Left ventricle myocardium superior (tissue), 1 donor: ENCODE measurements around the gene RAPGEF5. TPM values are rescaled to one million over a fixed set of nuclear protein-coding genes. Genes with fewer than 3 reads are reported as not detected.

ENCODE experiments used
- ATAC-seq: fragments of 200-7000 bp; cut with Tn5 transposase; one replicate; pipeline ENCODE4 v1.9.1; 2020; ENCODE audit warnings: mild to moderate bottlenecking, moderate library complexity
- DNase-seq: peaks from one replicate; pipeline ENCODE4 v3.0.0-alpha.2; 2020
- intact Hi-C: fragments of 100-400 bp; cut with micrococcal nuclease; formaldehyde crosslinking; loops from one replicate; pipeline ENCODE4 v1.11.0; 2022
- total RNA-seq: library from RNA; stranded (reverse); fragmentation: NEBNext Ultra II Directional; extraction: Animal tissue kit (Norgen Biotek cat#: 25700); gene quantifications from one replicate; pipeline ENCODE4 v1.2.1, GENCODE V29; 2021
- donor health status: DM: no; HTN: yes; CAD: no; lungs with severe emphysema.

RAPGEF5 gene
- total RNA-seq, 1 donor from 2014 or later, result 11.4 TPM

DNA sequence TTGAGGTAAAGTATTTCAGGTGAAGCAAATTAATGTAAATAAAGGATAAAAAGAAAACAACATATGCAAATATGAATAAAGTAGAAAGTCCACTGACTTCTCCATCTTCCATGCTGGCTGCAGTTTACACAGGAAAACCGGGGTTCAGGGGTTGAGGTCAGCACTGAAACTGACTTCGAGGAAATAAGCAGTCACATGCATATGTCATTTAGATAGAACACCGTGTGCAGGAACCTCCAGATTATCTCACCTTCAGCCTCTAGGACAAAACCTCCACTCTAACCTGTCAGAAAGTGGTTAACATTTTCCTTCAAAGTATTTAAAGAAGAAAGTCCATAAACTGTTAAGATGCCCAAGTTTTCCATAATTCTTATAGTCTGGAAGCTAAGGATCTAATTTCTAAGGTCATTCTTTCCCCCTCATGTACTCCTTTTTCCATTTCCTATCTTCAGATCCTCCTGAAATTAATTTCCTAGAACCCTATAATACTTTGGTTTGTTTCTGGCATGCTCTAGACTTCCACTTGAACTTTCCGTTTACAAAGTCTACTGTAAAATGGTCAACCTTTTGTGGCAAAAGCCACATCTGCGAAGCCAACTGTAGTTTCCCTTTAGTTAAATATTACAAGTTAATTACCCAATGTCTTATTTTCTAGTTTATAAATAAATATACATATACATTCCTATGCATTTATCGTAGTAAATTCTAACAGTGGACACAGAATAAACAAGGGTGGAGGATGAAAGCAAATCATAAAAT lies 173.3 kb downstream of the RAPGEF5 start:
- intact Hi-C loops, result no loop called here

DNA sequence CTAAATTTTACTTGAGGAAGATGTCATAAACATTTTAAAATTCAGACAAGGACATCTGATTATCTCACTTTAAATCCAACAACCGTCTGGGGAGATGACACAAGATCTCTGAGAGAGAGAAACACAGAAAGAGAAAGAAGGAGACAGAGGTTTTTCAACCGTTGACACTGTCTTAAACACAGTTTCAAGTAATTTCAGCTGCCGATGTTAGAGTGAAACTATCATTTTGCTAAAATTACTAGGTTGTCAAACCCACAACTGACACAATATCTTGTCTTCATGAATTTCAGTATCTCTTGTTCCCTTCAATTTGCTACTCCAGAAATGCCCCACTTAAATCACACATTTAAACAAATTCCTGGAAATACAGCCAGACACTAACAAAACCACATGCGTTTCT lies 174.8 kb downstream of the RAPGEF5 start:
- ATAC-seq (no peak), DNase-seq (no peak)
- intact Hi-C loops, result no loop called here

More for the DNA sequence above, 173.3 kb downstream of the RAPGEF5 start:
- ATAC-seq (no peak), DNase-seq (no peak)

DNA sequence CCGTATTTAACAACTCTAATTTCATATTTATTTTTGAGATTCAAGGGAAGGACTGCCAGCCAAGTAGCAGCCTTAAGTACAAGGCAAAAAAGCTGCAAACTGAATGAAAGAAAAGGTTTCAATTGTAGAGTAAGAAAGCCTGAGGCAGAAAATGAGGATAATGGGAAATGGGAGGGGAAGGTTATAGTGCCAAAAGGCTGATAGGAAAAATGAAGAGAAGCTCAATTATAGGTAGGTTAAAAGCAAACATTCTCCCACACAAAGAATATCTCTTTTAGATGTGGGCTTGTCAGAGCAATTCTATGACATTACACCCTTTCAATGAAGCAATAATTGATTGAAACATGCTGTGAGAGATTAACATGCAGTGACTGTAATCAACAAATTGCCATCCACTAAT lies 175.3 kb downstream of the RAPGEF5 start:
- ATAC-seq (no peak), DNase-seq (no peak)
- intact Hi-C loops, result no loop called here

DNA sequence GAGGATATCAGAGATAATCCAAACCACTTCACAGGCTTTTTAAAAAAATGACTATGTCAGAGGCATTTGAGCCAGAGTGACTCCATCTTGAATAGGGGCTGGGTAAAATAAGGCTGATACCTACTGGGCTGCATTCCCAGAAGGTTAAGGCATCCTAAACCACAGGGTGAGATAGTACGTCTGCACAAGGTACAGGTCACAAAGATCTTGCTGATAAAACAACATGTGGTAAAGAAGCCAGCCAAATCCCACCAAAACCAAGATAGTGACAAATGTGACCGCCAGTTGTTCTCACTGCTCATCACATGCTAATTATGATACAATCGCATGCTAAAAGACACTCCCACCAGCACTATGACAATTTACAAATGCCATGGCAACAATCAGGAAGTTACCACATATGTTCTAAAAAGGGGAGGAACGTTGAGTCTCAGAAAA lies 177.5 kb downstream of the RAPGEF5 start:
- DNase-seq (no peak), ATAC-seq (no peak)
- intact Hi-C loops, result no loop called here

DNA sequence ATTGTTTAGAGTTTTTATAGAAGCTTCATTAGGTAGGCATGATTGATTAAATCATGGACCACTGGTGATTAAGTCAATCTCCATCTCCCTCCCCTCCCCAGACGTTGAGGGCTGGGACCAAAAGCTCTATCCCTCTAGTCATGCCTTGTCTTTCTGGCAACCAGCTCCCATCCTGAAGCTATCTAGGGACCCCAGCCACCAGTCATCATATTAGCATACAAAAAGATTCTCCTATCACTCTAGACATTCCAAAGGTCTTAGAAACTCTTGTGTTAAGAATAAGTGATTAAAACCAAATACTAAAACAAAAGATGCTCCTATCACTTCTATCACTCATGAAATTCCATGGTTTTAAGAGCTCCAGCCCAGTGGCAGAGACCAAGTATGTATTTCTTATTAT lies 178.2 kb downstream of the RAPGEF5 start:
- no peak for DNase-seq
- no peak for ATAC-seq
- intact Hi-C loops, result no loop called here

DNA sequence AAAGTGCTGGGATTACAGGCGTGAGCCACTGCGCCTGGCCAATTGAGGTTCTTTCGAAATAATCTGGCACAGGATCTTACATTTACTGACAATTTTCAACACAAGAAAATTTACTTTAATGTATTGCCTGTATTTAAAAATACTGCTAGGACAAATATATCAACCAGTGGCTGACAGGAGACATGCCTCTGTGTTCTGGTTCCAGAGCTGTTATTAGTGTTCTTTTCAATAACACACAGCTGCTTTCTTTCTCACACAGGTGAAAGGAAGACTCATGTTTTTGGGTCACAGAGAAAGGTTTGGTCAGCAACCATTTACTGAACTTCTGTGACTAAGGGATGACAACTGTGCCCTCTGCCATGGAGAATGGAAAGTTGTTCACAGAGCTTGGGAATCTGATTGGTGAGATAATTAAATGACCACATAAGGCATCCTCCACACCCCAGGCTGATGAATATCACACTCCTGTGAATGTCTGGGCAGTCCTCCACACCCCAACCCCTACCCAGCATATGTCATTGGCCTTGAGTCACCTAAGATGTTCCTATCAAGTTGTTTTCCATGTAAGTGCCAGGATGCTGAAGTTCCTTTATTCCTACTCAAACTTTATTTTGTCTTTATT lies 180.1 kb downstream of the RAPGEF5 start:
- ATAC-seq (no peak), DNase-seq (no peak)
- intact Hi-C loops, result no loop called here

DNA sequence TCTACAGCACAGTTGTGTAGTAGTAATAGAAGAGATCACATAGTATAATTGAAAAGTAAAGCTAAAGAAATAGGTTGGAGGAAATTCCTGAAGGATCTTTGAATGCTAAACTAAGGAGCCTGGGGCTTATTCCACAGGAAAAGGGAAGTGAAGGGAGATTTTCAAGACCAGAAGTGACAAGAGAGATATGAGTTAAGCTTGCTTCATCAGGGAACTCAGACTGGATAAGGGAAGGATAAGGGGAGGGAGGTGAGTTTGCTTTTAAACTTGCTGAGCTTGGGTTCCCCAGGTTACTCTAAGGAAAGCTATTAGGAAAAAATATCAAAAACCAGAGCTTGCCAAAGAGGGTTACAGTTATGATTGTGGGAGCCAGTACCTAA lies 182.4 kb downstream of the RAPGEF5 start:
- ATAC-seq, result no peak
- no peak for DNase-seq
- intact Hi-C loops, result no loop called here

DNA sequence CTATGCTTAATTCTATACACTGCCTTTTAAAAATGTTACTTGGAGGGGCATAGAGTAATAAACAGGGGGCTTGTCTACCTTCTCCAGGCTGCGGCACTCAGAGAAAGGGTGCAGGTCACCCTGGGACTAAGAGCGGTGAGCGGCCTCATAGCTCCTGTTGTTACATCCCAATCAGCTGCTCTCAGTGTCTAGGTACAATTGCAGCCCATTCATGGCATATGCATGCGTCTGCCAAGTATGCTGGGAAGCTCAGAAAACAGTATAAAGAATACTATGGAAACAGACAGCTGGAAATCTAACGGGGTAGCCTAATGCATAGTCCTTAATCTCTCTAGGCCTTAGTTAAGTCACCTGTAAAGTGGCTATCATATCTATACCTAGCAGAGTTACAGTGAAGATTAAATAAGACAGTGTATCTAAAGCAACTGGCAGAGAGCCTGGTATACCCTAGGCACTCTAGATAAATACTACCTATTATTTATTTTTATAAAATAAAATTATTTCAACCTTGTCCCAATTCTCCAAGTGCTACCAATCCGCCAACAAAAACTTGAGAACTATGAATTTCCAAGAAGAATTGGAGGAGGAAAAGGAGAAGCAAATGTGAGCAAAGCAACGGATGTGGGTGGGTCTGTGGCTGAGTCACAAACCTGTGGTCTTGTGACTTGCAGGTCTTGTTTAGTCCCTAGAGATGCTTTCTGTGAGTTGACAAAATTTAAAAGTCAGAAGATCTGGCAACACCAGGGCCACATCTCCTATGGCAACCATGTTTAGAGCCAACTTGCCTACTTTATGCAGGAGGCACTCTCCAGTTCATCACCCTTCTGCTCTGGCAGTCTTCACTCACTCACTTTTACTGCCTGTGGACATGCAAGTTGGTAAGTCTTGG lies 183.0 kb downstream of the RAPGEF5 start:
- ATAC-seq (no peak), DNase-seq (no peak)
- intact Hi-C loops, result no loop called here

DNA sequence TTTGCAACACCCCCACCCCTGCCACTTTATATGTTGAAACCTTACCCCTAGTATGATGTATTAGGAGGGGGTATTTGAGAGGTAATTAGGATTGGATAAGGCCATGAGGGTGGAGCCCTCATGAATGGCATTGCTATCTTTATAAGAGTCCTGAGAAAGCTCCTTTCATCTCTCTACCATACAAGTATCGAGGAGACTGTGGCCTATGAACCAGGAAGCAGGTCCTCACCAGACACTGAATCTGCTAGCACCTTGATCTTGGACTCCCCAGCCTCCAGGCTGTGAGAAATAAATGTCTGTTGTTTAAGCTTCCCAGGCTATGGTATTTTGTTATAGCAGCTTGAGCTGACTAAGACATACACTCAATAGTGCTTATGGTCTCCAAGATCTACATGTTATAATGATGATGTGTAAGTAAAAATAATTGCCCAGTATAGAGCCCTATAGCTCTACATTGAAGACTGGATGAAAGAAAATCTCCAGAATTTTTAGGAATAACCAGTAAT lies 188.8 kb downstream of the RAPGEF5 start:
- ATAC-seq (no peak), DNase-seq (no peak)
- intact Hi-C loops, result no loop called here

DNA sequence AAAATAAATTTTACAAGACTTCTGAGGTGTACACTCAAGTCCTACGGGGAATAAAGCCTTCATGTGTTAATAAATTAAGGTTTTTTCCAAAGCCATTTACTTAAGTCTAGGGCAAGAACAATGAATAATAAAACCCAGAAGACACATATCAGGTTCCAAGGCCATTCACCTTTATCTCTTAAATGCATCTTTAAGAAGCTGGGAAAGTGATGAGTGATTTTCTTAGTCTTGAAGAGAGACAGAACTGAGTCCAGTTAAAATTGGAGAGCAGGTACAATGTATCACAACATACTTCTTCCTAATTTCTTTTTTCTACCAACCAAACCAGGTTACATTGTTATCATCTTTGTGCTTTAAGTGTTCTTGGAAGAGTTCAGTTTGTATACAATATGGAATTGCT lies 189.5 kb downstream of the RAPGEF5 start:
- ATAC-seq, result no peak

DNA sequence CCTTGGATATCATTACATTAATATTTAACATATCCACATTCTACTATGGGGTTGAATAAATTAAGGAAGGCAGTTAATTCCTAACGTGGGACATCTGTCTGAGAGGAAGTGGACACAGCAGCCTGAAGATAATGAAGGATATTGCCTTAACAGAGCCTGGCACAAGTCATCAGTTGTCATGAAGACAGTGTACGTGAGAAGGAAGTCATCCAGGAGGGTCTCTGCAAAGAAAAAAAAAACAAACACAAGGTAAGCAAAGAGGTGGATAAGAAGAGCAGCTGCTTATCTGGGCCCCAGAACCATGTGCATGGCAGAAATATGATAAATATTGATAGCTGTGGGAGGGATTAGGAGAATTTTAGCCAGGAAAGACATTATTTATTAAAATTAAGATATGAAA lies 190.0 kb downstream of the RAPGEF5 start:
- DNase-seq (no peak), ATAC-seq (no peak)
- intact Hi-C loops, result no loop called here

More for the DNA sequence above, 189.5 kb downstream of the RAPGEF5 start:
- no peak for DNase-seq
- intact Hi-C loops, result no loop called here

DNA sequence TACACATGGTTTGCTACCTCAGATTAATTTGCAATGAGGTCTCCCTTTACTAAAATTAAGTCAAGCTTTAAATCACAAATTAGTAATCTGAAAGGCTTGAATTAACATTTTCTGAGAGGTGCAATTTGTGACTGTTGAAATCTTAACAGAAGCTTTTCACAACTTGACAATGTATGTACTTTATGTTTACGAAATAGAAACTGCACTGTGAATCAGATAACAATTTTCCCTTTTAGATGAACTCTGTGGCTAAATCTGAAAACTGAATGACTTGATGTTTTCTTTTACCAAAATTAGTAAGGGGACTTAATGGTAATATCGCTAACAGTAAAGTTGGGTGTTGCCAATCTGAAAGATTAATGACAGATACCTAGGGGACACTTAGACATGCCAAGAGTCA lies 197.6 kb downstream of the RAPGEF5 start:
- no peak for DNase-seq
- intact Hi-C loops, result no loop called here
- ATAC-seq, result no peak

DNA sequence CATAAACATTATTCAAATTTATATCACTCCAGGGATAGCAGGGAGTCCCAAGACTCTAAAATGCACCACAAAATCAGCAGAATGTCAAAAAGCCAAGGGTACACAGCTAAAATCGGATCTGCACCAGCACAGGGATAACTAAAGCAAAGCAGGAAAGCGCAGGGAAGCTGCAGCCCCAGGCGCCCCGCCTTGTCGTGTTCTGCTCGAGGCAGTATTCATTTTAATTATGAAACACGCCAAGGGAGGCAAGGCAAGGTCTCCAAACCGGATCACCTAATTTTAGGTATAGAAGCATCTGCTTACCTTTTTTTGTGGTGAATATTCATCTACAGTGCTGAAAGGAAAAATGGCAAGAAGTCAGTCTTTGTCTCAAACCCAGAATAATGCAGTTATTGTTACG lies 199.4 kb downstream of the RAPGEF5 start:
- intact Hi-C loops, result no loop called here
- DNase-seq, result no peak
- ATAC-seq, result no peak

DNA sequence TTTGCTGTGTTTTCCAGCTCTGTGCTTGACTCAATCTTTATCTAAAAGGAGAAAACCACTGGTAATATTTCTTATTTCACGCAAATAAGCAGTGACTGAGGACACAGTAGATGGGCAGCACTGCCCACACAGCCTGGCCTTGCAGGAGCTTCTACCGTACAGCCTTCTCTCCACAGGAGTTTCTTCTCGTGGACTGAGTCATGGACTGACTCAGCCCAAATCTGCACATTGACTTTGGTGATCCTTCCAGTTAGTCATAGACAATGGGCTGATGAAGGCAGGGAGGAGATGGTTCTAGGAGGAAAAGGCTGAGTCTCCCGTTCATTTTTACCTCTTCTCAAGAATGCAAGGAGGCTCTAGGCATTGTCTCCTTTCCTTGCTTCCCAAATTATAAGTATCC lies 200.7 kb downstream of the RAPGEF5 start:
- no peak for ATAC-seq
- intact Hi-C loops, result no loop called here
- DNase-seq, result no peak

DNA sequence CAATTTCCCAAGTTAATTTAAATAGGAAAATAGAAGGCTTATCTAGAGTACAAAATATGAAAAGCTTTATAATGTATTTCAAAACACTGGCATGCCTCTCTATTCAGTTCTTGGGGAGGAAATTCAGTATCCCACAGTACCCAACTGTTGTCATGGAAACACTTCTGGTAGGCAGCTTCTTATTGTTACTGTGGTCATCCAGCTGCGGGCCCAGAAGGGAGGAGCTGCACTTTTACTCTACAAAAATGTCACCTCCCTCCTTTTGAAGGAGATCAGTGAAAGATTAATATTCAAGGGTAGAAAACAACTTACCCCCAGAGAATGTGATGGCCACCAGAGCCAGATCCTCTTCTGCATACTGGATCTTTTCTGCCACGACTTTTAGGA lies 202.8 kb downstream of the RAPGEF5 start:
- no peak for DNase-seq
- intact Hi-C loops, result no loop called here
- no peak for ATAC-seq

DNA sequence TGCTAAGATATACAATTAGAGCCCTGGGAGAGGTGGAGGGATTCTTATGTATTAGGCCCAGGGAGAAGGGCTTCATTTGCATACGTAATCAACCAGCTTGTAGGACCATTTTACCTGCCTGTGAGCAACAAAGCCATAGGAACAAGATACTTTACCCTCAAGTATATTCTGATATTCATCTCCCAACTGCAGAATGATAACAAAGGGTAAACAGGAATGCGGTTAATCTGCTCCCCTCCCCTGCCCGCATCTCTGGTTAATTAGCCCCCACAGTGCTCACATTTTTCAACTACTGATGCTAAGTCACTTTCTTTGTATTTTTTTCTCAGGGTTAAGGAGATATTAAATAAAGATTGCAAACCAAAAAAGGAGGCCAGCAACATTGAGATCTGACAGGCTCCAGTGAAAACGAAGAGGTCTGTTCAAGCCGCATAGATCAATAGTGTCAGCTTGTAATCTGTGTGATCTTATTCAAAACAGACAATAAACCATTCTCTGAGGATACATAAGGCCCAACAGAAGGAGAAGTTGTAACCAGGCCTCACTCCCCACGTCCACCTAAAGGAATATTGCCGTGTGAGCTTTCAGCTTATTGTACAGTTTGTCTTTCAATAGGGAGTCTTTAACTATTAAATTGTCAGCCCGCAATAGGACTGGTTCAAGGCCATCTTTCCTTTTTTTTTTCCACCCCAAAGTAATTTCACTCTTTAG lies 203.4 kb downstream of the RAPGEF5 start:
- intact Hi-C loops, result no loop called here
- DNase-seq (no peak), ATAC-seq (no peak)

DNA sequence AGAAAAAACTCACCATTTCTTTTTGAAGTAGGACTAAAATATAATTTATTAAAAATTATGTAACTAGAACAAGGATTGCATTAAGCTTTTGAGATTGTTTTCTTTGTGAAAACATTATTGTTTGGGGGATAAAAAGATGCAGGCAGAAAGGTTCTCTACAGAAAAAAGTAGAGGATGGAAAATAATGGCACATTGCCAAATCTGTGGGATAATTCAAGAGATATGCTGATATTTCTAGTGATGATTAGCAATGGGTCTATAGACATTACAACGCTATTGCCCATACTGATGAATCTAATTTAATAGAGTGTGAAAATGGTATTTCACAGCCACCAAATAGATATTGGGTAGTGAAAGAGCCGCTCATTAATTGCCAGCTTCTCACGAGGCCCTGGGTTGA lies 204.3 kb downstream of the RAPGEF5 start:
- no peak for DNase-seq
- ATAC-seq, result no peak
- intact Hi-C loops, result no loop called here

DNA sequence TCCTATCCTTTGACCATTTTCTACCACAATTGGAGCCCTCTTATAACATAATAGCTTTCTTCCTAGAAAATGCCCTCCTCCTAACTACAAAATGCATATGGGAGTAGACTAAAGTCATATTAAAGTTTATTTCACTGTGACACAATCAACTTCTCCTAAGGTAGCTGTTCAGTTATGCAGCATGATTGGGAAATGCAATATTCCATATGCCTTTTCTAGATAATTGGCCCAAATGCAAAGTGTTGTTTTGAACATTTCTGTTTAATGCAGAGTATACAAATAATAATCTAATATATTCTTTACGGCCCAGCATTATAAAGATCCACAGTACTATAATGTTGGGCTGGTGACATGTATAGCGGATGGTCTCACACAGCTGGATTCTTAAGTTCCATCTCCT lies 205.1 kb downstream of the RAPGEF5 start:
- intact Hi-C loops, result no loop called here
- ATAC-seq (no peak), DNase-seq (no peak)

DNA sequence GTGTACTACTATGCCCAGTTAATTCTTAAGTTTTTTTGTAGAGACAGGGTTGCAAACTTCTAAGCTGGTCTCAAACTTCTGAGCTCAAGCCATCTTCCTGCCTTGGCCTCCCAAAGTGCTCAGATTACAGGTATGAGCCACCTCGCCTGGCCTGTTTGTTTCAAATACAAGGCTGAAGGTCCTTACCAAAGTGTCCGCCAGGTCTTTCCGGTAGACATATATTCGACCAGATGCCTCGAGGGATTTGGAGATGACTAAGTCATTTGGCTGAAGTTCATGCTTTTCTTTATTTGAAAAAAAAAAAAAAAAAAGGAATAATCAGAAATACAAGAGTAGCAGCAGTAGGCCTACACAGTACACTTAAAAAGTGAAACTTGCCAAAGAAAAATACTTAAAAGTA lies 206.7 kb downstream of the RAPGEF5 start:
- ATAC-seq (no peak), DNase-seq (no peak)
- intact Hi-C loops, result no loop called here
